ENCODE measurements around the gene STARD13.

The STARD13 gene

GRCh38 chr13:33174931-33175330 lies 110.6 kb downstream of the STARD13 start:
- no peak overlapping the region for H3K27ac ChIP-seq
- TF ChIP-seq ZFX (IDR thresholded peaks at IDR 0.05; ENCODE audit: borderline replicate concordance) (no peak), CTCF (IDR thresholded peaks at IDR 0.05) (no peak)

- H3K27ac ChIP-seq: no peak overlapping the region
- no peak for TF ChIP-seq CTCF (IDR thresholded peaks at IDR 0.05)
- TF ChIP-seq ZFX (IDR thresholded peaks at IDR 0.05; ENCODE audit: borderline replicate concordance): no peak
Observed at GRCh38 chr13:33174491-33174890, 111.1 kb downstream of the STARD13 start.

- no peak for TF ChIP-seq ZFX (IDR thresholded peaks at IDR 0.05; ENCODE audit: borderline replicate concordance)
- TF ChIP-seq CTCF (IDR thresholded peaks at IDR 0.05): no peak
- H3K27ac ChIP-seq: peak overlapping the region; percentile 32
Observed at GRCh38 chr13:33172911-33173310, 112.6 kb downstream of the STARD13 start.

- H3K27ac ChIP-seq: peak overlapping the region; percentile 32
- TF ChIP-seq ZFX (IDR thresholded peaks at IDR 0.05; ENCODE audit: borderline replicate concordance) (no peak), CTCF (IDR thresholded peaks at IDR 0.05) (no peak)
Observed at GRCh38 chr13:33172400-33172799, 113.2 kb downstream of the STARD13 start.

GRCh38 chr13:33169273-33169980 lies 116.1 kb downstream of the STARD13 start:
- H3K27ac ChIP-seq: no peak overlapping the region

GRCh38 chr13:33168321-33168960 lies 117.1 kb downstream of the STARD13 start:
- H3K27ac ChIP-seq: no peak overlapping the region
- TF ChIP-seq ZFX (IDR thresholded peaks at IDR 0.05; ENCODE audit: borderline replicate concordance) (no peak), CTCF (IDR thresholded peaks at IDR 0.05) (no peak)

More at GRCh38 chr13:33169273-33169980, 116.1 kb downstream of the STARD13 start:
- TF ChIP-seq CTCF (IDR thresholded peaks at IDR 0.05) (no peak), ZFX (IDR thresholded peaks at IDR 0.05; ENCODE audit: borderline replicate concordance) (no peak)

- TF ChIP-seq CTCF (IDR thresholded peaks at IDR 0.05) (no peak), ZFX (IDR thresholded peaks at IDR 0.05; ENCODE audit: borderline replicate concordance) (no peak)
Observed at GRCh38 chr13:33167491-33167890, 118.1 kb downstream of the STARD13 start.

More at GRCh38 chr13:33167491-33167890, 118.1 kb downstream of the STARD13 start:
- no peak overlapping the region for H3K27ac ChIP-seq
